GM12875 (cell line): Measurements from ENCODE around the gene SLC9A5.

Experiments
- H3K4me3 ChIP-seq: one replicate; pipeline ENCODE4 v1.5.1; 2011; ENCODE audit warnings: low read depth, low read length, control low read depth
- TF ChIP-seq, protein P1 (sequence below): IDR thresholded peaks from 2 replicates; pipeline ENCODE4 v1.5.1; 2011; ENCODE audit warnings: low read depth, mild to moderate bottlenecking, control low read depth, inconsistent platforms, low read length, moderate library complexity, borderline replicate concordance; ENCODE audit not compliant: insufficient read depth

SLC9A5 gene

DNA sequence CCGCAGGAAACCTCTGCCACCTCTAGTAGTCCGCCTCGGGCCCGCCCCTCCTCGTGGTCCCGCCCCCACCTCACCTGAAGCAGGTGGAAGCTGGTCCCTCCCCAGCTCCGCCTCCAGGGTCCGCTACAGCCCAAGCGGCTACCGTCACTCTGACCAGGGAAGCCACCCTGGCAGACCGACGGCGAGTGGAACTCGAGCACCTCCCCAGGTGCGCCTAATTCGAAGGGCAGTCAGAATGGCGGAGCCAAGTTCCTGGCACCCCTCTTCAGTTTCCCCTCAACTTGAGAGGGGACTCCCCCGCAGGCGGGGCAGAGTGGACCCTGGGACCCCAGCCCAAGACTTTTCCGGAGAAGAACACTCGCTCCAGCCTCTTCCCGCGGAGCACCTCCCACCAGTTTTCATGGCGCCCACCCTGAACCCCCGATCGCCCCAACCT lies 2.0 kb upstream of the SLC9A5 start:
- TF ChIP-seq, protein P1, sequence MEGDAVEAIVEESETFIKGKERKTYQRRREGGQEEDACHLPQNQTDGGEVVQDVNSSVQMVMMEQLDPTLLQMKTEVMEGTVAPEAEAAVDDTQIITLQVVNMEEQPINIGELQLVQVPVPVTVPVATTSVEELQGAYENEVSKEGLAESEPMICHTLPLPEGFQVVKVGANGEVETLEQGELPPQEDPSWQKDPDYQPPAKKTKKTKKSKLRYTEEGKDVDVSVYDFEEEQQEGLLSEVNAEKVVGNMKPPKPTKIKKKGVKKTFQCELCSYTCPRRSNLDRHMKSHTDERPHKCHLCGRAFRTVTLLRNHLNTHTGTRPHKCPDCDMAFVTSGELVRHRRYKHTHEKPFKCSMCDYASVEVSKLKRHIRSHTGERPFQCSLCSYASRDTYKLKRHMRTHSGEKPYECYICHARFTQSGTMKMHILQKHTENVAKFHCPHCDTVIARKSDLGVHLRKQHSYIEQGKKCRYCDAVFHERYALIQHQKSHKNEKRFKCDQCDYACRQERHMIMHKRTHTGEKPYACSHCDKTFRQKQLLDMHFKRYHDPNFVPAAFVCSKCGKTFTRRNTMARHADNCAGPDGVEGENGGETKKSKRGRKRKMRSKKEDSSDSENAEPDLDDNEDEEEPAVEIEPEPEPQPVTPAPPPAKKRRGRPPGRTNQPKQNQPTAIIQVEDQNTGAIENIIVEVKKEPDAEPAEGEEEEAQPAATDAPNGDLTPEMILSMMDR = no peak
- peak overlapping the region; percentile 77 for H3K4me3 ChIP-seq

DNA sequence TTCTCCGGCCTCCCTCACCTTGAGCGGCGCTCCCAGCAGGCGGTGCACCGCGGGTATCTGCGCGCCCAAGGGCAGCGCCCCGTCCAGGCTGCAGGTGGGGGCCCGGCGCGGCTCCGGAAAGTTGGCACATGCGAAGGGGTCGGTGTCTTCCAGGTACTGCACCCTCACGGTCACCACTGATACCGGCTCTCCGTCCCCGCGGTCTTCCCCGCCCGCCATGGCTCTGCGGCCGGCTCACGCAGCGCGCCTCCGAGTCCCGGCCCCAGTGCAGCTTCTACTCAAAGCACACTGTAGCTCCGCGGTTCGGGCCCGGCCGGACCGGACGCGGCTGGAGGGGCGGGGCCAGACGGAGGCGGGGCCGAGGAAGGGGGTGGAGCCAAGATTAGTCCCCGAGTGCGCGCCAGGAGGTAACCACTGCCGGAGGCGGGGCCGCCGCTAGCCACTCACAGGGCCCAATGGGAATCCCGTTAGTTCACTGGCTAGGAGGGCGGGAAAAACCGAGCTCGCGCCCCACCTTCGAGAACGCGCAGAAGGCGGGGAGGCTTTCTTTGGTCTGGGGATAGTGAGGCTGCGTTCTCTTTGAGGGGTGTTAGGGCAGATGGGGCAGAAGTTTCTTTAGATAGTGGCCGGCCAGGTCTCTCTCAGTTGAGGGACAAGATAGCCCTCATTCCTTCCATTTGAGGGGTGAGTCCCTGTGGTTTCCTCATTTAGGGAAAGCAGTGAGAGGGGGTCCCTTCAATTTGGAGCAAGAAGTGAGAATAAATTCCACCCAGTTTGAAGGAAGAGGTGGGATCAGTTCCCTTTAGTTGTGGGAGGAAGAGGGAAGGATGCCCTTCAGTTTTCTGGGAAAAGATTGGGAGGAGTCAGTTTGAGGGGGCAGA lies 1.3 kb upstream of the SLC9A5 start, which contains the start of gene FHOD1:
TSS of gene FHOD1 (minus strand) at position 290 of the 881 bp plus-strand sequence. CDS start at position 219, 71 bp downstream.
- TF ChIP-seq, protein P1 = no peak
- H3K4me3 ChIP-seq = peak within 1 kb of the TSS; percentile 77

DNA sequence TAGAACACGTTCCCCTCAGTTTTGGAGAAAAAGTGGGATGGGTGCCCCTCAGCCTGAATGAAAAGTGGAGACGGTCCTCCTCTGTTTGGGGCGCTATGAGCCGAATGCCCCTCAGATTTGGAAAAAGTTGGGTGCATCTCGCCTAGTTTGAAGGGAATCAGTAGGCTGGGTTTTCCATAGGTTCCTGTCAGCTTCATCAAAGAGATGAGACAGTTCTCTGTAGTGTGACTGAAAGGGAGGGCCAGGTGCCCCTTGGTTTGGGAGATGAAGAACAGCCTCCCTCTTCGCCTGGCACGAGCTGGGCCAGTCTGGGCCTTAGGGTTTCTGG lies 742 bp upstream of the SLC9A5 start:
- TF ChIP-seq, protein P1 = no peak
- H3K4me3 ChIP-seq = peak overlapping the region; percentile 55

DNA sequence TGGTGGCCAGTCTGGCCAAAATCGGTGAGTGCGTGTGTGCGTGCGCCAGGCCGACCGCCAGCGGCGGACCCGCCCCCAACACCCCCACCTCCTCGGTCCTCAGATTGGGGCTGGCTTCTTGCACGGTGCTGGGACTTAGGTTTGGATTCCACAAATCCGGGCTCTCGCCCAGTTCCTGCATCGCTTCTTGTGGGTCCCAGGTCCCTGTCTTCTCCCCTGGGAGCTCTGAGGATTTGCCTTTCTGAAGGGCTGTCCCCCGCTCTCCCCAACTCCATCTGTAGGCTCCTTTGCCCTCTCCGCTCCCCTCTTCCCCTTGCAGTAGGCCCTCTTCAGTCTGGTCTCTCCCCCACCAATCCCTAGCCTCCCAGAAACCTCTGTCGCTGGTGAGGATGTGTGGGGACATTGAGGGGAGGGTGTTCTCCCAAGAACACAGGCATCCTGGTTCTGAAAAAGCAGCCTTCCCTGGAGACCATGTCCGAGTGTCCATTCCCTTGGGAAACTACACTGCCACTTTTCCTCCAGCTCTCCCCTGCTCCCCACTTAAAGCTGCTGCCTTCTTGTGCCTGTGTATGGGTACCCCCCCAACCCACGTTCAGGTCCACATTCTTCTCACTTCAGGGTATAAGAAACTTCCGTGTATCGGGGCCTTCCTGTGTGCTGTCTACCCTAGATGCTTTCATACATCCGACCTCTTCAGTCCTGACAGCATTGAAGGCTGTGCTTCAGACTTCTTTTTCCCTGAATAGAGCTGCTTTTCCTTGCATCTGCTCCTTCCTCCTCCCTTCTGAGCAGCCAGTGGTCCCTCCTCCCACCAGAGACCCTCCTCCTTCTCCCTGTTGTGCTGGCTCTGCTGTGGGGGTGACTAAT lies 632 bp downstream of the SLC9A5 start:
- H3K4me3 ChIP-seq = peak overlapping the region; percentile 55
- TF ChIP-seq, protein P1 = no peak

DNA sequence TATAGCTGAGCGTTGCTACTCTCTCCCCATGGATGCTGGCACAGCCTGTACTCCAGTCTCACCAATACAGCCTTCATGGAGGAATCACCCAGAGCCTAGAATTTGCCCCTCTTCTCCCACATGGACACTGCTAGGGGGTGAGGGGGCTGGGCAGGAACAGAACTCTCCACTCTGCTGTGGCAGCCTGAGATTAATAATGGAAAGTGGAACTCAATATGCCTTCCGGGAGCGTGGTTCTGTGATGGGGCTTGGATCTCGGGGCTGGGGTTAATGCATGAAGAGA lies 1.2 kb downstream of the SLC9A5 start:
- H3K4me3 ChIP-seq = no peak overlapping the region
- TF ChIP-seq, protein P1 = no peak

DNA sequence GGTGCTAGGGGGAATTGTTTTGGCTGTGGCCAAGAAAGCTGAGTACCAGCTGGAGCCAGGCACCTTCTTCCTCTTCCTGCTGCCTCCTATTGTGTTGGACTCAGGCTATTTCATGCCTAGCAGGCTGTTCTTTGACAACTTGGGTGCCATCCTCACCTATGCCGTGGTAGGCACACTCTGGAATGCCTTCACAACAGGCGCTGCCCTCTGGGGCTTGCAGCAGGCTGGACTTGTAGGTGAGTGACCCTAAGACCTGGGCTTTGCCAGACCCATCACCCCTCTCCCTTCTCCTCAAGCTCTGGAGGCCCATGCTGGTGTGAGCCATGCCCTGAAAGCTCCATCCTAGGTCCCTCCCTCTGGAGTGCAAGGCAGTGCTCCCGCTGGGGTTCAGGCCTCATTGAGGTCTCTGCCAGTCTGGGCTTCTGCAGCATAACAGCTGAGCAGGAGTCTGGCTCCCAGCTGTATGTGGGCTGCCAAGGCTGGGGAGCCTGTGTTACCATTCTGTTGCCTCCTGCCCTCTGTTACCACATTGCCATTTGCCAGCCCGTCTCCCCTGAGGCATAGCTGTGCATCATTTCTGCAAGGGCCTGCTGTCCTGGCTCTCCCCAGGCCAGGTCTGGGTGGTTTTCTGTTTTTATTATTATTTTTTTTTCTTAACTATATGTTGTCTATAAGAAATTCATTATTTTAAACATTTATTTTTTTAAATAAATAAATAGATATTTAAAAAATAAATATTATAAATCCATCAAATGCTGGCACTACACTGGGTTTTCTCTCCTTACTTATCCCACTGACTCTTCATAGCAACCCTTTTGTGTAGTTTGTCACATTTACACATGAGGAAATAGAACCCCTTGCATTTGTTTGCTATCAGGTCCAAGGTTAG lies 4.1 kb downstream of the SLC9A5 start:
- TF ChIP-seq, protein P1 = no peak

More for the DNA sequence above, 4.1 kb downstream of the SLC9A5 start:
- H3K4me3 ChIP-seq = no peak overlapping the region
